ENCODE results near the gene GDF10. TPM values are rescaled to one million over a fixed set of nuclear protein-coding genes. Genes with fewer than 3 reads are reported as not detected.

GDF10 gene
- total and polyA plus RNA-seq, 2 of the 8 experiments (the other 6 are each of a cell fraction or from before 2014, with no cell fraction given): 0.19 to 0.32 TPM

DNA sequence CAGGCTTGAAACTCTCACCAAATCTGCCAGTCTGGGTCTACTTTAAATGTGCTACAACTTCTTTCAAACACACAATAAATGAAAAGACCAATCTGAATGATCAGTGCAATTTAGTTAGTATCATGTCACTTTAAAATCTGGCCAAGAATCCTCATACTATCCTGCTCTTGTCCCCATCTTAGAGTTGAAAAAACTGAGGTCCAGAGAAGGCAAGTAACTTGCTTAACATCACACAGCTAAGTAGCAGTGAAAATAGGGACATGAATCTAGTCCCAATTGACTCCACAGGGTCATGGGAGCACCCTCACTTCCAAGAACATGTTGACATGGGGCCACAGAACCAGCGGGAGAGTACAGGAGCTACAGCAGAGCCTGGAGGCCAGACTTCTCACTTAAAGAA, 3.1 kb upstream of the GDF10 start:
- Histone ChIP-seq H3K18ac (ENCODE audit: extremely low read depth, low read length) (no peak overlapping the region), H4K91ac (replicated peaks; ENCODE audit: insufficient read length, low read length) (no peak overlapping the region), H3K9me3 (ENCODE audit: insufficient read depth in 2 of 2, low read depth in 1 of 2, low read length in 1 of 2) (no peaks in the 10 kb centered on the region), H2BK12ac (ENCODE audit: low read depth, low read length) (no peak overlapping the region), H3K23me2 (ENCODE audit: low read depth, low read length) (peaks cover 11% of the 10 kb centered on the region; the same call in 1 of the 2 replicates), H2BK15ac (ENCODE audit: low read length) (no peak overlapping the region), H3K4me1 (replicated peaks in 1 of 4; ENCODE audit: control insufficient read depth in 3 of 4, insufficient read depth in 4 of 4, low read length in 3 of 4) (peaks cover 0 to 4% (median 2%) of the 10 kb centered on the region in 4 experiments; a peak in 1 of 7 replicates), H2BK5ac (ENCODE audit: low read depth, low read length) (no peak overlapping the region), H3K14ac (ENCODE audit: insufficient read length) (no peak overlapping the region), H4K5ac (ENCODE audit: insufficient read length, low read depth, low read length) (no peak overlapping the region), H2BK20ac (ENCODE audit: low read length) (no peak overlapping the region), H3K4me3 (ENCODE audit: extremely low read depth in 1 of 4, insufficient read depth in 2 of 4, low read depth in 3 of 4, low read length in 4 of 4) (no peak overlapping the region), H2BK120ac (replicated peaks; ENCODE audit: low read depth, low read length) (no peak overlapping the region), H3K27me3 (replicated peaks in 1 of 4; ENCODE audit: control insufficient read depth in 3 of 4, extremely low read depth in 1 of 4, insufficient read depth in 3 of 4, low read length in 3 of 4) (peaks cover 4 to 34% (median 29%) of the 10 kb centered on the region in 4 experiments), H3K4me2 (ENCODE audit: insufficient read depth in 1 of 2, low read depth in 2 of 2, low read length in 2 of 2) (no peak overlapping the region), H4K8ac (ENCODE audit: extremely low read depth, insufficient read depth, low read length) (no peak overlapping the region), H3K23ac (ENCODE audit: insufficient read length) (no peak overlapping the region), H2AK5ac (ENCODE audit: low read depth, low read length) (no peak overlapping the region), H3K79me2 (ENCODE audit: control insufficient read depth in 1 of 2, insufficient read depth in 2 of 2, low read length in 2 of 2) (no peaks in the 10 kb centered on the region), H3K9ac (replicated peaks in 1 of 4; ENCODE audit: extremely low read depth in 1 of 4, low read depth in 3 of 4, low read length in 3 of 4) (no peak overlapping the region), H3K36me3 (ENCODE audit: control insufficient read depth in 2 of 4, insufficient read depth in 4 of 4, low read length in 3 of 4) (no peaks in the 10 kb centered on the region), H2AFZ (ENCODE audit: low read length) (no peak overlapping the region), H3K27ac (ENCODE audit: low read depth, low read length) (no peak overlapping the region), H3K79me1 (ENCODE audit: low read depth, low read length) (no peaks in the 10 kb centered on the region), H3K56ac (replicated peaks; ENCODE audit: insufficient read length, low read depth, low read length) (no peak overlapping the region), H3K4ac (replicated peaks; ENCODE audit: insufficient read length, low read depth, low read length) (no peak overlapping the region), H4K20me1 (replicated peaks in 1 of 2; ENCODE audit: control insufficient read depth in 1 of 2, insufficient read depth in 2 of 2, low read length in 2 of 2) (no peaks in the 10 kb centered on the region)
- CTCF ChIA-PET (ENCODE audit: partially characterized antibody): interaction anchor here (0.6 to 4.3 kb wide), 8 partner anchors 9 to 268 kb away, joined by 3 to 24 read pairs (median 4); no protein-coding TSS in a partner anchor
- DNase-seq (ENCODE audit: low read depth in 1 of 2, low spot score in 2 of 2) (no peak), FAIRE-seq (no peak)
- WGBS, 2 experiments (ENCODE audit: extremely low coverage in 1 of 2, insufficient coverage in 1 of 2, insufficient read length in 1 of 2, insufficient replicate concordance in 2 of 2, low coverage in 1 of 2, low lambda C conversion rate in 2 of 2, missing lambda C conversion rate in 1 of 2): 92% methylated on average over 1 of the region's 1 CpG; no CpG with 5 or more reads in 1 of the 2 experiments
- POLR2A ChIA-PET (ENCODE audit: partially characterized antibody): no interaction called here
- TF ChIP-seq POLR2A (IDR thresholded peaks at IDR 0.05; ENCODE audit: control extremely low read depth in 1 of 2, low read depth in 2 of 2, low read length in 2 of 2) (no peak), FOSL1 (IDR thresholded peaks at IDR 0.05; ENCODE audit: insufficient read depth, low read depth, low read length) (no peak), NANOG (IDR thresholded peaks at IDR 0.05; ENCODE audit: insufficient read depth, low read depth, low read length, poor library complexity, severe bottlenecking) (no peak), TBP (IDR thresholded peaks at IDR 0.05; ENCODE audit: low read depth, low read length) (no peak), TCF12 (IDR thresholded peaks at IDR 0.05; ENCODE audit: low read depth, low read length) (no peak), SIRT6 (IDR thresholded peaks at IDR 0.05; ENCODE audit: low read length) (no peak), CREB1 (IDR thresholded peaks at IDR 0.05) (no peak), SP2 (IDR thresholded peaks at IDR 0.05; ENCODE audit: low read length) (no peak), GTF2F1 (IDR thresholded peaks at IDR 0.05; ENCODE audit: borderline replicate concordance, low read depth, low read length) (no peak), SP4 (IDR thresholded peaks at IDR 0.05; ENCODE audit: low read length) (no peak), POU5F1 (IDR thresholded peaks at IDR 0.05; ENCODE audit: low read depth, low read length) (no peak), CTBP2 (IDR thresholded peaks at IDR 0.05; ENCODE audit: borderline replicate concordance, insufficient read depth, insufficient read length, low read length) (no peak)
- TF ChIP-seq, protein P1, sequence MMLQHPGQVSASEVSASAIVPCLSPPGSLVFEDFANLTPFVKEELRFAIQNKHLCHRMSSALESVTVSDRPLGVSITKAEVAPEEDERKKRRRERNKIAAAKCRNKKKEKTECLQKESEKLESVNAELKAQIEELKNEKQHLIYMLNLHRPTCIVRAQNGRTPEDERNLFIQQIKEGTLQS (IDR thresholded peaks at IDR 0.05; ENCODE audit: insufficient read depth, low read depth, low read length): no peak
- TF ChIP-seq, protein P2, sequence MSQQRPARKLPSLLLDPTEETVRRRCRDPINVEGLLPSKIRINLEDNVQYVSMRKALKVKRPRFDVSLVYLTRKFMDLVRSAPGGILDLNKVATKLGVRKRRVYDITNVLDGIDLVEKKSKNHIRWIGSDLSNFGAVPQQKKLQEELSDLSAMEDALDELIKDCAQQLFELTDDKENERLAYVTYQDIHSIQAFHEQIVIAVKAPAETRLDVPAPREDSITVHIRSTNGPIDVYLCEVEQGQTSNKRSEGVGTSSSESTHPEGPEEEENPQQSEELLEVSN (IDR thresholded peaks at IDR 0.05): no peak
